Common myeloid progenitor, CD34-positive (primary cell): ENCODE results near the gene TDP1.

Experiments
- CTCF ChIA-PET: fragments of 350-600 bp; sonication (Branson Sonifier 250); formaldehyde crosslinking; loops from one replicate; lab custom pipeline; 2021; ENCODE audit warnings: antibody characterized with exemption; lab: Charles Lee
- POLR2A ChIA-PET: fragments of 350-600 bp; sonication (Branson Sonifier 250); formaldehyde crosslinking; loops from one replicate; lab custom pipeline; 2021; ENCODE audit warnings: antibody characterized with exemption; lab: Charles Lee
- DNase-seq, 3 donors: peaks; one replicate each; pipeline versions ENCODE4 v3.0.0 to v3.0.0-alpha.2; 2013
- H3K27ac ChIP-seq, 2 experiments: 1 replicate in 1 of 2; 2 replicates in 1 of 2; pipeline ENCODE4 v1.7.0; 2013; ENCODE audit warnings: inconsistent platforms in 2 of 2, low read length in 2 of 2, mild to moderate bottlenecking in 2 of 2, low read depth in 1 of 2, moderate library complexity in 1 of 2; ENCODE audit not compliant: severe bottlenecking in 2 of 2, insufficient read depth in 1 of 2, poor library complexity in 1 of 2
- H3K27me3 ChIP-seq, 5 experiments: replicated peaks in 2 of 5; 1 replicate in 3 of 5; 2 replicates in 2 of 5; pipeline versions ENCODE4 v1.6.1 to v1.7.0; 2013; ENCODE audit warnings: low read length in 4 of 5, mild to moderate bottlenecking in 2 of 5, moderate library complexity in 2 of 5, inconsistent platforms in 1 of 5; ENCODE audit not compliant: insufficient read depth in 5 of 5, control insufficient read depth in 4 of 5
- H3K36me3 ChIP-seq, 4 experiments: 1 replicate in 2 of 4; 2 replicates in 2 of 4; pipeline versions ENCODE4 v1.6.1 to v1.7.0; 2013; ENCODE audit warnings: low read length in 3 of 4, control low read depth in 1 of 4, mild to moderate bottlenecking in 1 of 4; ENCODE audit not compliant: control insufficient read depth in 4 of 4, insufficient read depth in 4 of 4
- H3K4me1 ChIP-seq, 4 experiments: 1 replicate in 3 of 4; 2 replicates in 1 of 4; pipeline versions ENCODE4 v1.6.1 to v1.7.1; 2013; ENCODE audit warnings: low read length in 3 of 4, mild to moderate bottlenecking in 3 of 4, control low read depth in 1 of 4, inconsistent platforms in 1 of 4, moderate library complexity in 1 of 4; ENCODE audit not compliant: control insufficient read depth in 4 of 4, insufficient read depth in 4 of 4; ENCODE audit errors: control extremely low read depth in 1 of 4
- H3K4me3 ChIP-seq, 7 experiments: 1 replicate in 4 of 7; 2 replicates in 3 of 7; pipeline versions ENCODE4 v1.5.1 to v1.7.0; 2013; ENCODE audit warnings: mild to moderate bottlenecking in 7 of 7, low read length in 6 of 7, moderate library complexity in 6 of 7, inconsistent platforms in 2 of 7, low read depth in 2 of 7, control low read depth in 1 of 7; ENCODE audit not compliant: insufficient read depth in 4 of 7, control insufficient read depth in 1 of 7; ENCODE audit errors: extremely low read depth in 1 of 7
- H3K9me3 ChIP-seq, 5 experiments: 1 replicate in 4 of 5; 2 replicates in 1 of 5; pipeline versions ENCODE4 v1.6.1 to v1.7.1; 2013; ENCODE audit warnings: low read length in 4 of 5, mild to moderate bottlenecking in 2 of 5, inconsistent platforms in 1 of 5, low read depth in 1 of 5, moderate library complexity in 1 of 5; ENCODE audit not compliant: control insufficient read depth in 4 of 5, insufficient read depth in 2 of 5; ENCODE audit errors: control extremely low read depth in 1 of 5
- WGBS: methylation state at CpG from one replicate; pipeline ENCODE4 v1.1.5; 2013; ENCODE audit not compliant: insufficient coverage; 5-methylcytosine and 5-hydroxymethylcytosine counted together

The TDP1 gene

DNA sequence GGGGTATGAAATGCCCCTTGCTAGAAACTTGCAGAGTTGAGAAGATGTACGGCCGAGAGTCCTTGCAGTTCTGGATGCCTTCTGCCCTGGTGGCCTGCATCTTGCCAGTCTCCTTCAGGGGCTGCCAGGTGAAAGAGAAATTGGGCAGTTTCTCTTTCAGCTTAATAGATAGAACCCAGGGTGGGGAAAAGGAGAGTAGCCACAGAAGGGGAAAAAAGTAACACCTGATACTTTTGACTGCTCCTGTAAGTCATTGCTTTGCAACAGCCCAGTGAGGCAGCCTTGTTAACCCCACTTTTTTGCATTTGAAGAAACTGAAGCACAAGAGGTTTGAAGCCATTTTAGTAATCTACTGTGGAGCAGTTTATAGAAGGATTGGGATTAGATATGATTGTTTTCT, 27.6 kb downstream of the TDP1 start:
- no peak overlapping the region for H3K27ac ChIP-seq
- no peaks in the 10 kb centered on the region for H3K4me1 ChIP-seq
- H3K27me3 ChIP-seq: no peaks in the 10 kb centered on the region
- no peaks in the 10 kb centered on the region for H3K9me3 ChIP-seq
- WGBS: 100% methylated on average over 2 of the region's 2 CpGs
- peaks cover 17 to 72% (median 39%) of the 10 kb centered on the region in 4 experiments for H3K36me3 ChIP-seq
- ChIA-PET POLR2A (interaction anchor here (0.6 kb wide), 1 partner anchor 16 kb away, joined by 3 read pairs; no protein-coding TSS in a partner anchor), CTCF (no interaction called here)
- no peak for DNase-seq
- H3K4me3 ChIP-seq: no peak overlapping the region

DNA sequence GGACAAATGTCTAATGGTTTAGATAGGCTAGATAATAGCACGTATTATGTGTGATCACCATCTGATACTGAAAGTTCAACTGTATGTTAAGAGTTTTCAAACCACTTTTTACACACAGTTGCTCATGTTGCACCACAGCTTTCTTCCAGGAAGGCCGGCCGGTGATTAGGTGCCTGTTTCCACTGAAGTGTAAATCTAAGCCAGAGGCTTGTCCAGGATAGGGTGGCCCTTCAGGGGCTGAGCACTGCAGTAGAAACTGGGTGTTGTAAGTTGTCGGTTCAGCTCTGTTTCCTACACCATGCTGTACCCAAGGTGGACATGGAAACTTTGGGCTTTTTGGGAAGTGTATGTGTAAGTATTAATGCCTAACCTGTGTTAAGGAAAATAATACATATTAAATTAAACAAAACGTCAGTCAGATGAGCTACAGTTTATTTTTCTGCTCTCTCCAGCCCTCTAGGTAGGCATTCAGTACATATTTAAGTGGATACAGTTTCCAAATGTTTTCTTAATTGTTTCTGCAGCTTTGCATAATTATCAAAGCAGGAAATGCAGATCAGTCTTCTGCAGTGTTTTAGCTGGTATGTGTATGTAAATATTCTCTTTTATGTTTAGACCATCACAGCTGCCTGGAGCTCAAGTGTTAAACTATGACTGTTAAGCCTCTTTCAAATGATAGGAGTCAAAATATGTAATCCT, 30.9 kb downstream of the TDP1 start:
- no peak overlapping the region for H3K27ac ChIP-seq
- no peak overlapping the region for H3K4me3 ChIP-seq
- no peak for DNase-seq
- H3K4me1 ChIP-seq: no peaks in the 10 kb centered on the region
- H3K27me3 ChIP-seq: no peaks in the 10 kb centered on the region
- H3K36me3 ChIP-seq: peaks cover 14 to 64% (median 36%) of the 10 kb centered on the region in 4 experiments
- no peaks in the 10 kb centered on the region for H3K9me3 ChIP-seq
- CTCF ChIA-PET: interaction anchor here (2.5 kb wide), 1 partner anchor 13 kb away, joined by 9 read pairs; no protein-coding TSS in a partner anchor
- POLR2A ChIA-PET: no interaction called here
- 100% methylated on average over 1 of the region's 5 CpGs for WGBS

DNA sequence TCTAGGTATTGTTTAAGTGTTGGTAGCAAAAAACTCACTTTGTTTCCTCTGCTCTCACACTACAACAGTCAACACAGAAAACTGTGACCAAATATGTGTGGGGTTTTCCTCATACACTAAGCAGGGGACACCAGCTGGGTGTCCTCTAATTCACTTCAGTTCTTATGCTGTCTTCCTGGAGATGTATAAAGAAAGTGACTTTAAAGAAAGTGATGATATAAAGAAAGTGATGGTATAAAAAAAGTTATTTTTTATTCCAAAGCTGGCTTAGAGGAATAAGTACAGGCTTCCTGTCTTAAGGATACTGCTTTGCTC, 31.4 kb downstream of the TDP1 start:
- ChIA-PET POLR2A (no interaction called here), CTCF (interaction anchor here (2.5 to 3.2 kb wide), 2 partner anchors 14 kb away, joined by 9 to 13 read pairs; no protein-coding TSS in a partner anchor)
- Histone ChIP-seq H3K27me3 (no peaks in the 10 kb centered on the region), H3K4me1 (no peaks in the 10 kb centered on the region), H3K36me3 (peaks cover 10 to 60% (median 32%) of the 10 kb centered on the region in 4 experiments), H3K4me3 (no peak overlapping the region), H3K9me3 (no peaks in the 10 kb centered on the region), H3K27ac (no peak overlapping the region)
- no peak for DNase-seq

DNA sequence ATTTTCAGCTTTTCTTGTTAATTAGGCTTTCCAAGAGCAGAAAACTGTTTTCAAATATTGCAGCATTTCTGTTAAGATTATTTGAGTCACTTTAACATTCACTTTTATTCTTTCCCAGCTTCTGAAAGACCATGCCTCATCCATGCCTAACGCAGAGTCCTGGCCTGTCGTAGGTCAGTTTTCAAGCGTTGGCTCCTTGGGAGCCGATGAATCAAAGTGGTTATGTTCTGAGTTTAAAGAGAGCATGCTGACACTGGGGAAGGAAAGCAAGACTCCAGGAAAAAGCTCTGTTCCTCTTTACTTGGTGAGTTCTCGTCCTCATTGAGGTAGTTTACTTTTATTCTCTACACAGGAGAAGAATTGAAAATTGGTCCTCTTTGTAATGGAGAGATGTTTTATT, 33.1 kb downstream of the TDP1 start:
- H3K4me1 ChIP-seq: no peaks in the 10 kb centered on the region
- CTCF ChIA-PET: interaction anchor here (3.2 kb wide), 1 partner anchor 15 kb away, joined by 13 read pairs; no protein-coding TSS in a partner anchor
- H3K36me3 ChIP-seq: peaks cover 14 to 62% (median 38%) of the 10 kb centered on the region in 4 experiments
- no peaks in the 10 kb centered on the region for H3K9me3 ChIP-seq
- WGBS: no CpG with 5 or more reads among the region's 5 CpGs
- no peaks in the 10 kb centered on the region for H3K27me3 ChIP-seq
- no peak overlapping the region for H3K27ac ChIP-seq
- H3K4me3 ChIP-seq: no peak overlapping the region
- POLR2A ChIA-PET: interaction anchor here (0.6 kb wide), 1 partner anchor 699 kb away, joined by 3 read pairs; no protein-coding TSS in a partner anchor
- DNase-seq: no peak

DNA sequence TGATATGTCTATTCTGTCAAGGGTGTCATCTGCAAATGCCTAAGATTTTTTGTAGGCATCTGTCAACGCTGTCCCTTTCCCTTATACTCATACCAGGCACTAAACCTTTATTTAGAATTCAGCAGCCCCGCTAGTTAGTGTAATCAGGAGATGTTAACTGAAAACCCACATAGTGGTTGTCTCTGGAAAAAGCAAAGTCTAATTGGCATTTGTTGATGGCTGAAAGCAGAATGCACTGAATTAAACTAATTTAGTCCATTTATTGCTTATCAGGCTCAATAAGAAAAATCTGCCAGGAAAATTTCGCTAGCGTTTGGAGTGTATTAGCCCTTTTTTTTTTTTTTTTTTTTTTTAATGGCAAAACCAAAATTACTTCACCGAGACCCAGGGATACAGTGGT, 34.5 kb downstream of the TDP1 start:
- CTCF ChIA-PET: interaction anchor here (3.2 kb wide), 1 partner anchor 17 kb away, joined by 13 read pairs; no protein-coding TSS in a partner anchor
- Histone ChIP-seq H3K4me1 (no peaks in the 10 kb centered on the region), H3K4me3 (no peak overlapping the region), H3K27ac (no peak overlapping the region), H3K9me3 (no peaks in the 10 kb centered on the region), H3K36me3 (peaks cover 20 to 63% (median 41%) of the 10 kb centered on the region in 4 experiments), H3K27me3 (no peaks in the 10 kb centered on the region)
- no peak for DNase-seq
- no CpG with 5 or more reads among the region's 5 CpGs for WGBS
- POLR2A ChIA-PET: no interaction called here

DNA sequence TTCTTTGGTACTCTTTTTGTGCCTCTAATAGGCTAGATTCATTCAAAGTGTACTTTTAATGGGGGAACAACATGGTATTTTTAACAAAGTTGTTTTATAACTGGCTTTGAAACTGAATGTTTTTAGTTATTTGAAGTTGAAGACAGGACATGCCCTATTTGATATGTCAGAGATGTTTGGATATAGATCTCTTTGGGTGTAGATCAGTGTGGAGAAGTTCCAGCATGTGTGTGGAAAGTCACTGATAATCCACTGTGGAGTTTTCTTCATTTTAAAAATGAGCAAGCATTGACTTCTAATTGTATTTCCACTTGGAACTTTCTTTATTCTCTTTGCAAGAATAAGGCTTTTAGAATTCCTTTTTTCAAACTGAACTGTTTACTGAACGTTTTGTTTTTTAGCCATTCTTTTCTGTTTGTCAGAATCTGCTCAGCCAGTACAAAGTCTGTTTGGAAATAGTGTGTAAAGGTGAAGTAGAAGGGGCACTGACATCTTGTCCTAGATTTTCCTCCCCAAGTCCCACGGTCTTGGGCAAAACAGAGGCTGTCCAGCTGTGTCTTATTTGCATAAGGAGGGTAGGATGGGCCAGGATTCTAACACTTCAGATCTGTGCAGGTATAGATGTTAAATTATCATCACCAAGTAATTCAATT, 35.0 kb downstream of the TDP1 start:
- Histone ChIP-seq H3K9me3 (no peaks in the 10 kb centered on the region), H3K27me3 (no peaks in the 10 kb centered on the region), H3K4me3 (no peak overlapping the region), H3K27ac (no peak overlapping the region), H3K4me1 (no peaks in the 10 kb centered on the region), H3K36me3 (peaks cover 19 to 69% (median 43%) of the 10 kb centered on the region in 4 experiments)
- DNase-seq: no peak
- whole genome bisulfite sequencing: no CpG with 5 or more reads among the region's 2 CpGs
- ChIA-PET CTCF (interaction anchor here (1.2 kb wide), 1 partner anchor 50 kb away, joined by 3 read pairs; no protein-coding TSS in a partner anchor), POLR2A (no interaction called here)

DNA sequence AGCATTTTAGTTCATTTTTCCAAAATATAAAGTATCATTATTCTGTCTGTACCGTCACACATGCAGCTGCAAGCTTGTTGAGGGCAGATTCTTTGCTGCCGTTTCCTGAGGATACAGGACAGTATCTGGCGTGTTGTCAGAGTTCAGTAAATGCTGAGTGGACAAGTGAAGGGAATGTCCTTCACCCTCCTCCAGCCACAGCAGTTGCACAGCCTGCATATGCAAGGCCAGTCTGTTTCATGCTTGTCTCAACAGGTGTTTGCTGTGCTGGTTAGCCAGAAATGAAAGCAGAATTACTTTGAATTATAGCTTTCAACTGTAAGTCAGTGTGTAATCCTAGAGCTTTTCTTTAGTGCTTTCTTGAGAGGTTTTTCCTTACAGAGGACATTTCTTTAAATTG, 36.5 kb downstream of the TDP1 start:
- 100% methylated on average over 3 of the region's 3 CpGs for WGBS
- Histone ChIP-seq H3K36me3 (peaks cover 22 to 75% (median 48%) of the 10 kb centered on the region in 4 experiments), H3K27ac (no peak overlapping the region), H3K4me3 (no peak overlapping the region), H3K9me3 (no peaks in the 10 kb centered on the region), H3K4me1 (no peaks in the 10 kb centered on the region), H3K27me3 (no peaks in the 10 kb centered on the region)
- no peak for DNase-seq
- POLR2A ChIA-PET: no interaction called here
- CTCF ChIA-PET: interaction anchor here (1.0 to 1.6 kb wide), 4 partner anchors 15 to 1408 kb away, joined by 3 to 5 read pairs (median 3); no protein-coding TSS in a partner anchor
